Stimulated activated CD4-positive, alpha-beta T cell treated with anti-CD3 and anti-CD28 coated beads, Interleukin-15, amount 100 ng/mL, for 48 hours (primary cell): ENCODE results near the gene TSGA10.
"Not testable (repeated sequence)": the region's sequence is repeated elsewhere in the genome, so short reads cannot be mapped to it uniquely, and the experiment has no call there.

Source experiments
- DNase-seq, 2 donors: peaks; one replicate each; pipeline ENCODE4 v3.0.0-alpha.2; 2020; ENCODE audit warnings: low read depth in 2 of 2

TSGA10 gene

GRCh38 chr2:99072551-99072950, 82.2 kb downstream of the TSGA10 start:
- no peak for DNase-seq

GRCh38 chr2:99067871-99068625, 86.7 kb downstream of the TSGA10 start:
- DNase-seq: no peak

GRCh38 chr2:99066075-99066958, 88.4 kb downstream of the TSGA10 start:
- DNase-seq: no peak

GRCh38 chr2:99049187-99049586, 105.6 kb downstream of the TSGA10 start:
- DNase-seq: not testable (repeated sequence)

GRCh38 chr2:99040736-99041300, 113.9 kb downstream of the TSGA10 start:
- not testable (repeated sequence) for DNase-seq

GRCh38 chr2:99035920-99036319, 118.8 kb downstream of the TSGA10 start:
- no peak for DNase-seq

- no peak for DNase-seq
Measured at GRCh38 chr2:99032786-99033185, 122.0 kb downstream of the TSGA10 start.

- no peak for DNase-seq
Measured at GRCh38 chr2:99032001-99032400, 122.7 kb downstream of the TSGA10 start.

GRCh38 chr2:99031481-99031880, 123.3 kb downstream of the TSGA10 start:
- no peak for DNase-seq

- no peak for DNase-seq
Measured at GRCh38 chr2:99028558-99028957, 126.2 kb downstream of the TSGA10 start.

GRCh38 chr2:99027856-99028255, 126.9 kb downstream of the TSGA10 start:
- no peak for DNase-seq

GRCh38 chr2:99000708-99001107, 154.0 kb downstream of the TSGA10 start:
- DNase-seq: no peak

- not testable (repeated sequence) for DNase-seq
Measured at GRCh38 chr2:98988695-98989094, 166.0 kb downstream of the TSGA10 start.

- DNase-seq: no peak
Measured at GRCh38 chr2:98985905-98986666, 168.7 kb downstream of the TSGA10 start.

- DNase-seq: no peak
Measured at GRCh38 chr2:98975611-98976010, 179.1 kb downstream of the TSGA10 start.

GRCh38 chr2:98972582-98973167, 182.1 kb downstream of the TSGA10 start:
- DNase-seq: no peak

GRCh38 chr2:98959810-98960507, 194.8 kb downstream of the TSGA10 start:
- DNase-seq: no peak

GRCh38 chr2:98952966-98953365, 201.8 kb downstream of the TSGA10 start:
- DNase-seq: no peak

GRCh38 chr2:98948956-98949739, 205.6 kb downstream of the TSGA10 start:
- no peak for DNase-seq

GRCh38 chr2:98947554-98947953, 207.2 kb downstream of the TSGA10 start:
- no peak for DNase-seq
